Thyroid gland (tissue), 4 donors: ENCODE results near the gene GLOD4. TPM values are rescaled to one million over a fixed set of nuclear protein-coding genes. Genes with fewer than 3 reads are reported as not detected.
"Not testable (repeated sequence)": the region's sequence is repeated elsewhere in the genome, so short reads cannot be mapped to it uniquely, and the experiment has no call there.

Source experiments
- DNase-seq, 2 donors: peaks; one replicate each; pipeline ENCODE4 v3.0.0-alpha.2; 2019
- H3K27ac ChIP-seq, 3 donors: fragments of 200-600 bp; sonication (generic); 1 replicate in 2 of 3; 2 replicates in 1 of 3; pipeline ENCODE4 v1.5.1; 2016 to 2019; ENCODE audit warnings: mild to moderate bottlenecking in 1 of 3, moderate library complexity in 1 of 3
- H3K27me3 ChIP-seq: fragments of 200-600 bp; sonication (generic); one replicate; pipeline ENCODE4 v1.5.1; 2019
- H3K36me3 ChIP-seq, 2 donors: fragments of 200-600 bp; sonication (generic); one replicate each; pipeline ENCODE4 v1.5.1; 2016 to 2019
- H3K4me1 ChIP-seq, 2 donors: fragments of 200-600 bp; sonication (generic); one replicate each; pipeline ENCODE4 v1.5.1; 2017 to 2019
- H3K4me3 ChIP-seq, 3 donors: fragments of 200-600 bp; sonication (generic); replicated peaks in 1 of 3; 1 replicate in 2 of 3; 2 replicates in 1 of 3; pipeline ENCODE4 v1.5.1; 2016; ENCODE audit warnings: mild to moderate bottlenecking in 1 of 3
- H3K9me3 ChIP-seq: fragments of 200-600 bp; sonication (generic); one replicate; pipeline ENCODE4 v1.5.1; 2017
- CTCF ChIP-seq, 6 experiments: fragments of 200-600 bp in 3 of 6; fragments of 450-650 bp in 3 of 6; sonication (generic) in 3 of 6; IDR thresholded peaks; one replicate each; pipeline ENCODE4 v1.5.1; 2016 to 2019; ENCODE audit warnings: antibody characterized with exemption in 6 of 6, mild to moderate bottlenecking in 2 of 6, inconsistent platforms in 1 of 6, moderate library complexity in 1 of 6
- POLR2A ChIP-seq, 2 donors: fragments of 450-650 bp; IDR thresholded peaks; one replicate each; pipeline ENCODE4 v1.6.1; 2017; ENCODE audit warnings: antibody characterized with exemption in 2 of 2, mild to moderate bottlenecking in 2 of 2, moderate library complexity in 1 of 2
- WGBS, 2 donors: methylation state at CpG; one replicate each; pipeline ENCODE4 v1.1.5; 2017; 5-methylcytosine and 5-hydroxymethylcytosine counted together
- intact Hi-C: fragments of 100-400 bp; cut with DNase I; formaldehyde crosslinking; loops from one replicate; pipeline ENCODE4 v1.15.1; 2023
- total RNA-seq, 4 donors: library from RNA; depleted of rRNA; stranded (reverse); fragments of >200 nt; gene quantifications; one replicate each; pipeline ENCODE4 v1.2.3, GENCODE V29; 2016

Gene GLOD4
- total RNA-seq, 4 donors from 2014 or later = 48.9 to 94.6 (median 60.5) TPM

GRCh38 chr17:788551-788950 lies 6.5 kb upstream of the GLOD4 start:
- peaks cover 25 to 32% of the 10 kb centered on the region in 2 donors for H3K36me3 ChIP-seq
- H3K27me3 ChIP-seq = no peaks in the 10 kb centered on the region
- TF ChIP-seq CTCF (IDR thresholded peaks at IDR 0.05) (no peak), POLR2A (IDR thresholded peaks at IDR 0.05) (no peak)
- no peaks in the 10 kb centered on the region for H3K9me3 ChIP-seq
- whole genome bisulfite sequencing, 2 donors = 96% methylated on average over 4 of the region's 4 CpGs
- intact Hi-C loops = no loop called here
- no peak for DNase-seq
- H3K4me1 ChIP-seq = peaks cover 2 to 5% of the 10 kb centered on the region in 2 donors
- H3K4me3 ChIP-seq = no peak overlapping the region
- H3K27ac ChIP-seq = no peak overlapping the region

- H3K9me3 ChIP-seq = no peaks in the 10 kb centered on the region
- 86 to 88% methylated on average over 12 of the region's 12 CpGs for WGBS, 2 donors
- no peak overlapping the region for H3K4me3 ChIP-seq
- no peak overlapping the region for H3K27ac ChIP-seq
- peaks cover 10 to 13% of the 10 kb centered on the region in 2 donors for H3K4me1 ChIP-seq
- DNase-seq = no peak
- TF ChIP-seq POLR2A (IDR thresholded peaks at IDR 0.05) (no peak), CTCF (IDR thresholded peaks at IDR 0.05) (no peak)
- H3K27me3 ChIP-seq = no peaks in the 10 kb centered on the region
- peaks cover 25 to 32% of the 10 kb centered on the region in 2 donors for H3K36me3 ChIP-seq
- intact Hi-C loops = no loop called here
Measured at GRCh38 chr17:787641-788221, 5.7 kb upstream of the GLOD4 start.

- H3K27me3 ChIP-seq, intact Hi-C loops, H3K27ac ChIP-seq, DNase-seq, H3K4me3 ChIP-seq, H3K9me3 ChIP-seq: not testable (repeated sequence)
- peaks cover 14 to 23% of the 10 kb centered on the region in 2 donors for H3K36me3 ChIP-seq
- peaks cover 15 to 19% of the 10 kb centered on the region in 2 donors for H3K4me1 ChIP-seq
- WGBS, 2 donors = 90 to 98% methylated on average over 7 of the region's 7 CpGs
Measured at GRCh38 chr17:785901-786300, 3.8 kb upstream of the GLOD4 start.

- H3K27me3 ChIP-seq = no peaks in the 10 kb centered on the region
- H3K4me3 ChIP-seq = no peak overlapping the region
- H3K27ac ChIP-seq = no peak overlapping the region
- H3K36me3 ChIP-seq = peaks cover 8 to 14% of the 10 kb centered on the region in 2 donors
- H3K9me3 ChIP-seq = no peaks in the 10 kb centered on the region
- 68 to 75% methylated on average over 3 of the region's 3 CpGs for WGBS, 2 donors
- intact Hi-C loops = no loop called here
- DNase-seq = no peak
- H3K4me1 ChIP-seq = peaks cover 16 to 19% of the 10 kb centered on the region in 2 donors
- TF ChIP-seq CTCF (IDR thresholded peaks at IDR 0.05) (no peak), POLR2A (IDR thresholded peaks at IDR 0.05) (no peak)
Measured at GRCh38 chr17:784143-784542, 2.1 kb upstream of the GLOD4 start.

- intact Hi-C loops = no loop called here
- DNase-seq = no peak
- Histone ChIP-seq H3K9me3 (no peaks in the 10 kb centered on the region), H3K4me1 (peaks cover 9 to 10% of the 10 kb centered on the region in 2 donors), H3K27ac (no peak overlapping the region), H3K27me3 (no peaks in the 10 kb centered on the region), H3K36me3 (peaks cover 30 to 41% of the 10 kb centered on the region in 2 donors), H3K4me3 (no peak overlapping the region)
- WGBS, 2 donors = 95 to 97% methylated on average over 11 of the region's 11 CpGs
- TF ChIP-seq CTCF (IDR thresholded peaks at IDR 0.05) (no peak), POLR2A (IDR thresholded peaks at IDR 0.05) (no peak)
Measured at GRCh38 chr17:778096-778495, 4.0 kb downstream of the GLOD4 start.

- WGBS, 2 donors = 93 to 94% methylated on average over 5 of the region's 5 CpGs
- H3K4me3 ChIP-seq = no peak overlapping the region
- peaks cover 54 to 65% of the 10 kb centered on the region in 2 donors for H3K36me3 ChIP-seq
- no peak overlapping the region for H3K27ac ChIP-seq
- TF ChIP-seq CTCF (IDR thresholded peaks at IDR 0.05) (no peak), POLR2A (IDR thresholded peaks at IDR 0.05) (no peak)
- H3K9me3 ChIP-seq = no peaks in the 10 kb centered on the region
- intact Hi-C loops = no loop called here
- H3K27me3 ChIP-seq = no peaks in the 10 kb centered on the region
- no peak for DNase-seq
- no peaks in the 10 kb centered on the region for H3K4me1 ChIP-seq
Measured at GRCh38 chr17:774313-774584, 7.8 kb downstream of the GLOD4 start.
